ENCODE data around the gene FAXC.
"Not testable (repeated sequence)": the region's sequence is repeated elsewhere in the genome, so short reads cannot be mapped to it uniquely, and the experiment has no call there.

FAXC gene

GRCh38 chr6:99285881-99286280, 63.6 kb downstream of the FAXC start:
- no peak for DNase-seq (ENCODE audit: low read depth)

- peak; percentile 32 for DNase-seq (ENCODE audit: low read depth)
Observed at GRCh38 chr6:99282479-99283062, 66.9 kb downstream of the FAXC start.

- DNase-seq (ENCODE audit: low read depth): peak; percentile 58
Observed at GRCh38 chr6:99276747-99277146, 72.7 kb downstream of the FAXC start.

GRCh38 chr6:99270826-99271225, 78.6 kb downstream of the FAXC start:
- DNase-seq (ENCODE audit: low read depth): no peak

GRCh38 chr6:99270030-99270429, 79.4 kb downstream of the FAXC start:
- DNase-seq (ENCODE audit: low read depth): no peak

- DNase-seq (ENCODE audit: low read depth): no peak
Observed at GRCh38 chr6:99269207-99269606, 80.3 kb downstream of the FAXC start.

- not testable (repeated sequence) for DNase-seq (ENCODE audit: low read depth)
Observed at GRCh38 chr6:99266996-99267395, 82.5 kb downstream of the FAXC start.

GRCh38 chr6:99265447-99265846, 84.0 kb downstream of the FAXC start:
- not testable (repeated sequence) for DNase-seq (ENCODE audit: low read depth)

- no peak for DNase-seq (ENCODE audit: low read depth)
Observed at GRCh38 chr6:99254616-99255550, 94.6 kb downstream of the FAXC start.

- DNase-seq (ENCODE audit: low read depth): no peak
Observed at GRCh38 chr6:99253271-99253670, 96.2 kb downstream of the FAXC start.

- DNase-seq (ENCODE audit: low read depth): no peak
Observed at GRCh38 chr6:99252421-99252820, 97.1 kb downstream of the FAXC start.

- no peak for DNase-seq (ENCODE audit: low read depth)
Observed at GRCh38 chr6:99250476-99250875, 99.0 kb downstream of the FAXC start.

- DNase-seq (ENCODE audit: low read depth): no peak
Observed at GRCh38 chr6:99246602-99247001, 102.9 kb downstream of the FAXC start.

GRCh38 chr6:99241905-99242534, 107.5 kb downstream of the FAXC start:
- DNase-seq (ENCODE audit: low read depth): peak; percentile 30

GRCh38 chr6:99236010-99236409, 113.5 kb downstream of the FAXC start:
- no peak for DNase-seq (ENCODE audit: low read depth)

- DNase-seq (ENCODE audit: low read depth): no peak
Observed at GRCh38 chr6:99233219-99233618, 116.3 kb downstream of the FAXC start.

GRCh38 chr6:99232056-99232455, 117.4 kb downstream of the FAXC start:
- no peak for DNase-seq (ENCODE audit: low read depth)

GRCh38 chr6:99225172-99225571, 124.3 kb downstream of the FAXC start:
- no peak for DNase-seq (ENCODE audit: low read depth)
